Endothelial cell of umbilical vein (primary cell): ENCODE results near the gene C2orf76. TPM values are rescaled to one million over a fixed set of nuclear protein-coding genes. Genes with fewer than 3 reads are reported as not detected.

Source experiments
- BruUV-seq: library from RNA; stranded (reverse); fragments of 400-500 nt; replicated peaks from 2 replicates; lab custom pipeline; 2021; lab: Mats Ljungman, UMichigan
- CTCF ChIA-PET: fragments of 300-600, 350-600 bp; sonication (Branson Sonifier 250); formaldehyde crosslinking; loops from one replicate; lab custom pipeline; 2021; ENCODE audit warnings: antibody characterized with exemption, inconsistent platforms; lab: Charles Lee
- POLR2A ChIA-PET: fragments of 300-600, 350-600 bp; sonication (Branson Sonifier 250); formaldehyde crosslinking; loops from one replicate; lab custom pipeline; 2021; ENCODE audit warnings: antibody characterized with exemption, inconsistent platforms; lab: Charles Lee
- DNase-seq: peaks from one replicate; pipeline ENCODE4 v3.0.0-alpha.2; 2011; ENCODE audit warnings: low read depth, low spot score
- FAIRE-seq: peaks from 2 replicates; lab custom pipeline; 2011; peaks lifted over from hg19 to GRCh38; lab: Jason Lieb, UNC
- H2AFZ ChIP-seq: 2 replicates; pipeline ENCODE4 v1.6.0; 2012; ENCODE audit warnings: low read depth, low read length, control low read depth, inconsistent platforms
- H3K27ac ChIP-seq: 2 replicates; pipeline ENCODE4 v1.5.1; 2011; ENCODE audit warnings: low read depth, mild to moderate bottlenecking, control low read depth, low read length, moderate library complexity; ENCODE audit not compliant: insufficient read depth
- H3K27me3 ChIP-seq, 2 experiments: 2 replicates each; pipeline versions ENCODE4 v1.6.0 to v1.6.1; 2011; ENCODE audit warnings: low read length in 2 of 2, mixed read lengths in 1 of 2; ENCODE audit not compliant: control insufficient read depth in 2 of 2, insufficient read depth in 2 of 2
- H3K36me3 ChIP-seq, 2 experiments: 2 replicates in 1 of 2; 3 replicates in 1 of 2; pipeline ENCODE4 v1.5.1; 2011; ENCODE audit warnings: low read length in 2 of 2, mild to moderate bottlenecking in 1 of 2, moderate library complexity in 1 of 2; ENCODE audit not compliant: control insufficient read depth in 2 of 2, insufficient read depth in 2 of 2; ENCODE audit errors: extremely low read depth in 1 of 2
- H3K4me1 ChIP-seq: 3 replicates; pipeline ENCODE4 v1.5.1; 2011; ENCODE audit warnings: mild to moderate bottlenecking, low read length; ENCODE audit not compliant: control insufficient read depth, insufficient read depth; ENCODE audit errors: extremely low read depth
- H3K4me2 ChIP-seq: 2 replicates; pipeline ENCODE4 v1.6.1; 2011; ENCODE audit warnings: low read length, control low read depth, mixed read lengths; ENCODE audit not compliant: insufficient read depth
- H3K4me3 ChIP-seq, 3 experiments: fragments of 200-600 bp in 1 of 3; sonication (generic), shearing (Covaris generic) in 1 of 3; replicated peaks in 1 of 3; 2 replicates each; pipeline ENCODE4 v1.5.1; 2011 to 2016; ENCODE audit warnings: control low read depth in 3 of 3, low read length in 3 of 3, mild to moderate bottlenecking in 2 of 3, inconsistent platforms in 1 of 3, low read depth in 1 of 3, moderate library complexity in 1 of 3; ENCODE audit not compliant: insufficient read depth in 1 of 3
- H3K79me2 ChIP-seq: 2 replicates; pipeline ENCODE4 v1.6.0; 2012; ENCODE audit warnings: low read length, inconsistent platforms; ENCODE audit not compliant: control insufficient read depth, insufficient read depth
- H3K9ac ChIP-seq: replicated peaks from 2 replicates; pipeline ENCODE3; 2011; ENCODE audit warnings: low read length, control low read depth; ENCODE audit not compliant: insufficient read depth; ENCODE audit errors: extremely low read depth
- H3K9me1 ChIP-seq: replicated peaks from 3 replicates; pipeline ENCODE4 v1.6.0; 2011; ENCODE audit warnings: mild to moderate bottlenecking, low read length; ENCODE audit not compliant: control insufficient read depth, insufficient read depth; ENCODE audit errors: extremely low read depth
- H3K9me3 ChIP-seq: replicated peaks from 2 replicates; pipeline ENCODE4 v1.5.1; 2012; ENCODE audit warnings: low read length, inconsistent platforms; ENCODE audit not compliant: control insufficient read depth, insufficient read depth
- H4K20me1 ChIP-seq: replicated peaks from 2 replicates; pipeline ENCODE3; 2011; ENCODE audit warnings: mild to moderate bottlenecking, low read length; ENCODE audit not compliant: control insufficient read depth, insufficient read depth; ENCODE audit errors: extremely low read depth
- EZH2 ChIP-seq: IDR thresholded peaks from 2 replicates; pipeline ENCODE4 v1.6.1; 2012; ENCODE audit warnings: borderline replicate concordance, low read depth, mild to moderate bottlenecking, moderate library complexity, low read length, inconsistent platforms; ENCODE audit not compliant: severe bottlenecking
- FOS ChIP-seq: IDR thresholded peaks from 2 replicates; pipeline ENCODE4 v1.6.1; 2011; ENCODE audit warnings: mild to moderate bottlenecking, low read length, moderate library complexity, borderline replicate concordance; ENCODE audit not compliant: insufficient read depth
- GATA2 ChIP-seq: IDR thresholded peaks from 2 replicates; pipeline ENCODE4 v1.7.0; 2011; ENCODE audit warnings: low read depth, mild to moderate bottlenecking, moderate library complexity, mixed read lengths, low read length; ENCODE audit not compliant: insufficient read length, insufficient read depth
- JUN ChIP-seq: IDR thresholded peaks from 2 replicates; pipeline ENCODE4 v1.6.1; 2011; ENCODE audit warnings: borderline replicate concordance, low read depth; ENCODE audit not compliant: insufficient read length, insufficient read depth
- MYC ChIP-seq: IDR thresholded peaks from one replicate; pipeline ENCODE4 v1.6.1; 2011; ENCODE audit warnings: mild to moderate bottlenecking, low read depth, low read length
- POLR2A ChIP-seq: IDR thresholded peaks from 2 replicates; pipeline ENCODE4 v1.6.1; 2012; ENCODE audit warnings: low read depth, mild to moderate bottlenecking, control low read depth, low read length
- POLR2AphosphoS5 ChIP-seq: IDR thresholded peaks from 2 replicates; pipeline ENCODE4 v1.6.1; 2012; ENCODE audit warnings: low read depth, mild to moderate bottlenecking, control low read depth, low read length, moderate library complexity; ENCODE audit not compliant: insufficient read depth
- dilution Hi-C: fragments of 300-500 bp; cut with MboI; formaldehyde crosslinking; loops from one replicate; pipeline ENCODE4 v1.15.0; 2019; ENCODE audit warnings: low sequenced_read_pairs; ENCODE audit not compliant: extremely low pct_ligation_motif_present
- intact Hi-C: fragments of 100-400 bp; cut with micrococcal nuclease; formaldehyde crosslinking; loops from one replicate; pipeline ENCODE4 v1.10.0; 2022
- polyA plus RNA-seq, 4 experiments: library from polyadenylated mRNA; depleted of rRNA in 3 of 4; stranded (reverse) in 3 of 4; unstranded in 1 of 4; fragments of >200 nt; gene quantifications; 2 replicates each; pipeline versions ENCODE4 v1.2.1 to v1.2.3, GENCODE V29; 2011 to 2012; ENCODE audit warnings: missing spikeins in 1 of 4
- total RNA-seq: library from RNA; stranded (reverse); gene quantifications from 2 replicates; pipeline ENCODE4 v1.2.3, GENCODE V29; 2021
- TF ChIP-seq, protein P1 (sequence below), 2 donors: IDR thresholded peaks; 1 replicate in 1 of 2; 2 replicates in 1 of 2; pipeline ENCODE4 v1.5.1; 2011; ENCODE audit warnings: low read length in 2 of 2, mild to moderate bottlenecking in 2 of 2, moderate library complexity in 2 of 2, control low read depth in 1 of 2, inconsistent platforms in 1 of 2, low read depth in 1 of 2; ENCODE audit not compliant: insufficient read depth in 1 of 2; ENCODE audit errors: extremely low read depth in 1 of 2
- TF ChIP-seq, protein P2 (sequence below): IDR thresholded peaks from 2 replicates; pipeline ENCODE4 v1.6.1; 2011; ENCODE audit not compliant: insufficient read depth, insufficient read length

Gene C2orf76
- total and polyA plus RNA-seq, 2 donors (not counting 3 experiments of a cell fraction or from before 2014, with no cell fraction given), result 7.4 to 12.1 TPM

- POLR2A ChIA-PET, result no interaction called here
- intact Hi-C loops, result no loop called here
- dilution Hi-C loops, result no loop called here
Observed at GRCh38 chr2:119282146-119282995, 84.3 kb downstream of the C2orf76 start.

More at GRCh38 chr2:119282146-119282995, 84.3 kb downstream of the C2orf76 start:
- Histone ChIP-seq H3K36me3 (no peaks in the 10 kb centered on the region), H3K4me2 (no peak overlapping the region), H4K20me1 (no peaks in the 10 kb centered on the region), H3K27ac (no peak overlapping the region), H3K9ac (no peak overlapping the region), H3K79me2 (no peaks in the 10 kb centered on the region), H3K9me3 (no peaks in the 10 kb centered on the region), H3K4me1 (no peaks in the 10 kb centered on the region), H3K9me1 (no peaks in the 10 kb centered on the region), H3K4me3 (no peak overlapping the region), H3K27me3 (no peaks in the 10 kb centered on the region), H2AFZ (no peak overlapping the region)
- no TSS peak for BruUV-seq
- DNase-seq, result no peak
- CTCF ChIA-PET, result no interaction called here
- no peak for TF ChIP-seq MYC
- TF ChIP-seq FOS, result no peak
- TF ChIP-seq GATA2, result no peak
- no peak for TF ChIP-seq POLR2A
- no peak for TF ChIP-seq EZH2
- TF ChIP-seq, protein P1, sequence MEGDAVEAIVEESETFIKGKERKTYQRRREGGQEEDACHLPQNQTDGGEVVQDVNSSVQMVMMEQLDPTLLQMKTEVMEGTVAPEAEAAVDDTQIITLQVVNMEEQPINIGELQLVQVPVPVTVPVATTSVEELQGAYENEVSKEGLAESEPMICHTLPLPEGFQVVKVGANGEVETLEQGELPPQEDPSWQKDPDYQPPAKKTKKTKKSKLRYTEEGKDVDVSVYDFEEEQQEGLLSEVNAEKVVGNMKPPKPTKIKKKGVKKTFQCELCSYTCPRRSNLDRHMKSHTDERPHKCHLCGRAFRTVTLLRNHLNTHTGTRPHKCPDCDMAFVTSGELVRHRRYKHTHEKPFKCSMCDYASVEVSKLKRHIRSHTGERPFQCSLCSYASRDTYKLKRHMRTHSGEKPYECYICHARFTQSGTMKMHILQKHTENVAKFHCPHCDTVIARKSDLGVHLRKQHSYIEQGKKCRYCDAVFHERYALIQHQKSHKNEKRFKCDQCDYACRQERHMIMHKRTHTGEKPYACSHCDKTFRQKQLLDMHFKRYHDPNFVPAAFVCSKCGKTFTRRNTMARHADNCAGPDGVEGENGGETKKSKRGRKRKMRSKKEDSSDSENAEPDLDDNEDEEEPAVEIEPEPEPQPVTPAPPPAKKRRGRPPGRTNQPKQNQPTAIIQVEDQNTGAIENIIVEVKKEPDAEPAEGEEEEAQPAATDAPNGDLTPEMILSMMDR (IDR thresholded peaks at IDR 0.05; ENCODE audit: extremely low read depth in 1 of 2, insufficient read depth in 1 of 2, low read depth in 1 of 2, low read length in 2 of 2), result no peak
- no peak for TF ChIP-seq JUN
- TF ChIP-seq, protein P2, sequence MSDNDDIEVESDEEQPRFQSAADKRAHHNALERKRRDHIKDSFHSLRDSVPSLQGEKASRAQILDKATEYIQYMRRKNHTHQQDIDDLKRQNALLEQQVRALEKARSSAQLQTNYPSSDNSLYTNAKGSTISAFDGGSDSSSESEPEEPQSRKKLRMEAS, result no peak
- no peak for TF ChIP-seq POLR2AphosphoS5
- FAIRE-seq, result no peak
